KOPT-K1 (cell line): ENCODE measurements around the gene INPP5E.

Experiments
- H3K27ac ChIP-seq: fragments of 200-600 bp; sonication (generic); 2 replicates; pipeline ENCODE4 v1.5.1; 2016; ENCODE audit warnings: antibody characterized with exemption, mild to moderate bottlenecking, low read depth, low read length; ENCODE audit not compliant: poor library complexity, severe bottlenecking
- H3K36me3 ChIP-seq: fragments of 200-600 bp; sonication (generic); 2 replicates; pipeline ENCODE4 v1.5.1; 2017; ENCODE audit warnings: antibody characterized with exemption, mild to moderate bottlenecking, low read length, moderate library complexity; ENCODE audit not compliant: insufficient read depth
- H3K9me3 ChIP-seq: fragments of 200-600 bp; sonication (generic); 2 replicates; pipeline ENCODE4 v1.5.1; 2017; ENCODE audit warnings: antibody characterized with exemption, low read length, mild to moderate bottlenecking; ENCODE audit not compliant: insufficient read depth, poor library complexity, severe bottlenecking

Gene INPP5E

GRCh38 chr9:136383436-136383835 lies 56.2 kb downstream of the INPP5E start:
- peaks cover 74% of the 10 kb centered on the region for H3K36me3 ChIP-seq
- no peaks in the 10 kb centered on the region for H3K9me3 ChIP-seq
- no peak overlapping the region for H3K27ac ChIP-seq

DNA sequence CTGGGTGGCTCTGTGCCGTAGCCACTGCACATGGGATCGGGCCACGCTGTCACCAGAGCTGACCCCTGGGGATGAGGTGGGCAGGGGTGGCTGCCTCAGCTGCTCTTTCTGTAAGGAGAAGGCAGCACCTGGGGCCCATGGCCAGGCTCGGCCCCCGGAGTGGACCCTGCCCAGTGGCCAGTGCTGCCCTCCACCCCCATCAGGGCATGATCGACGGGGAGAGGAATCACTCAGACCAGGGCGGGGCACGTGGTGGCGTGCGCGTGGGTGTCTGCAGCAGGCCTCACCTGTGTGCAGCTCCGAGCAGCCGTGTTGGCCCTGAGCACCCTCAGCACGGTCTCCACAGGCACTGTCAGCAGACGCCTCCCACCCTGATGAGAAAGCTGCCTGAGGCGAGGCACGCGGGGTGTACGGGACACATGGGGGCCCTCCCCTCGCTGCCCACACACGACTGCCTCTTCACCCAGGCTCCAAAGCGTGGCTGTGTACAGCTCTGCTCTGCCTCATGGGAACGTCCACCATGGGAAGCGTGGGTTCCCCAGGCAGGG lies 57.6 kb downstream of the INPP5E start:
- H3K27ac ChIP-seq, result no peak overlapping the region
- no peaks in the 10 kb centered on the region for H3K9me3 ChIP-seq
- H3K36me3 ChIP-seq, result peaks cover 65% of the 10 kb centered on the region; the same call in 1 of the 2 replicates

DNA sequence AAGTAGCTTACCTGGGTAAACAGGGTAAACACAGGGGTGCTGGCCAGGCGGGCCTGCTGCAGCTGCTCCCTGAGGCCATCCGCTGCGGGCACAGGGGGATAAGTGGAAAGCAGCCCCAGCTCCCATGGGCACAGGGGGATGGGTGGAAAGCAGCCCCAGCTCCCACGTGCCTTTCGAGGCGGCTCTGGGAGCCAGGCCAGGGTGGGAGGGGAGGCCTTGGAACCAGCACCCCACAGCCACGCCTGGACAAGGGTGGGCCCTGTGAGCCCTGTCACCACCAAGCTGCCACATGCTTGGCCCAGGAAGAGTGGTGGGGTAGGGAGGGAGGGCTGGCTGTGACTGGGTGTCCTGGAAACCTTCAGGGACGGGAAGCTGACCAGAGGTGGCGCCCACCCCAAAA lies 58.3 kb downstream of the INPP5E start:
- Histone ChIP-seq H3K36me3 (peaks cover 61% of the 10 kb centered on the region; the same call in 1 of the 2 replicates), H3K9me3 (no peaks in the 10 kb centered on the region), H3K27ac (no peak overlapping the region)

GRCh38 chr9:136380381-136380780 lies 59.3 kb downstream of the INPP5E start:
- Histone ChIP-seq H3K9me3 (no peaks in the 10 kb centered on the region), H3K27ac (no peak overlapping the region), H3K36me3 (peaks cover 61% of the 10 kb centered on the region; the same call in 1 of the 2 replicates)

DNA sequence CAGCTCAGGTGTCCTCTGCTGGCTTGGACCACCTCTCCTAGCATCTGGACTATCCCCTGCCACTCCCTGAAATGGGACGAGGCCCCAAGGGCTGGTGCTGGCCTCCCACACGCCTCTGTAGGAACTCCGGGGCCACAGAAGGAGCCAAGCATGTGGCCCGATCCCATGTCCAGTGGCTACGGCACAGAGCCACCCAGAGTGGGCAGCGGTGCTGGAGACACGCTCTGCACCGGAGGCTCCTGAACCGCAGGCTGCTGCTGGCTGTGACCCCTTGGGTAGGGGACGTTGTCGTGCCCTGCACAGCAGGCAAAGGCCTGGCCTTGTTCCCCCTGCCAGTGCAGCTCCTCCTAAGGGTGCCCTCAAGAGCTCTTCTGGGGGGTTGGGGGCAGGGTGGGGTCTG lies 59.8 kb downstream of the INPP5E start:
- Histone ChIP-seq H3K36me3 (peaks cover 61% of the 10 kb centered on the region; the same call in 1 of the 2 replicates), H3K27ac (no peak overlapping the region), H3K9me3 (no peaks in the 10 kb centered on the region)

DNA sequence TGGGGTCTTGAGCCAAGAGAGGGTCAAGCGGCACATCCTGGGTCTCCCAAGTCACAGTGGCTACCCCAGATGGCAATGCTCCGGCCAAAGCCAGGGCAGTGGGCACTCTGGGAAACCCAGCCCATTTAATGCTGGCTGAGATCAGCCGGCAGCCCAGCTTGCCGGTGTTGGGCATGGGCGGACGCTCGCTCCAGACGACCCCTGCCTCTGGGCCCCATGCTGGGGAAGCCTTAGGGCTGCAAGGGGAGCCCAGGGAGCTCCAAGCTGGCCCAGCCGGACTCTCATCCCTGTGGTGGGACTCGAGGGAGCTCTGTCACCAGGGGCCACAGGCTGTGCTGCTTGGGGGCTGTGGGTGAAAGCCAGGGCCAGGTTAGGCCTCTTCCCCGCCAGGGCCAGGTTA lies 60.2 kb downstream of the INPP5E start:
- Histone ChIP-seq H3K9me3 (no peaks in the 10 kb centered on the region), H3K36me3 (peaks cover 57% of the 10 kb centered on the region; the same call in 1 of the 2 replicates), H3K27ac (no peak overlapping the region)

DNA sequence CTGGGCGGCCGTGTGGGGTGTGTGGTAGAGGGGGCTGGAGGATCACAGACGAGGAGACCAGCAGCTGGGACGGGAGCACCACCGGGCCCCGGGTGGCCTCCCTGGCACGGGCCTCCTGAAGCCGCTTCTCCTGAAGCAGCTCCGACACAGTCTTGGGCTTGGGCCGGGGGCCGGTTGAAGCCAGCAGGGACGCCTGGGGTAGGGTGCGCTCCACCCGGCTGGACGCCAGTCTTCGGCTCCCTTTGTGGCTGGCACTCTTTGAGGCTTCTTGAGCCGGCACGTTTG lies 60.7 kb downstream of the INPP5E start:
- Histone ChIP-seq H3K27ac (no peak overlapping the region), H3K36me3 (peaks cover 52% of the 10 kb centered on the region; the same call in 1 of the 2 replicates), H3K9me3 (no peaks in the 10 kb centered on the region)
